Measurements from ENCODE around the gene GABRA1.

GABRA1 gene

GRCh38 chr5:161946911-161947310 is 99.0 kb downstream of the GABRA1 start:
- no peak for DNase-seq (ENCODE audit: low read depth)
- TF ChIP-seq CTCF (IDR thresholded peaks at IDR 0.05; ENCODE audit: insufficient read depth, low read depth, low read length, missing control alignments) = no peak
- H3K4me3 ChIP-seq (ENCODE audit: low read depth, low read length) = no peak overlapping the region

All from GM12865 (cell line).